HG03342 (cell line): ENCODE results near the gene STRBP.
A peak's percentile ranks its signal among the peaks of the same experiment; 100 is the strongest.
"Not testable (repeated sequence)": the region's sequence is repeated elsewhere in the genome, so short reads cannot be mapped to it uniquely, and the experiment has no call there.

ENCODE experiments used
- ATAC-seq: cut with Tn5 transposase; IDR thresholded peaks from one replicate; pipeline ENCODE4 v1.9.1; 2021; ENCODE audit warnings: mild to moderate bottlenecking, moderate library complexity; ENCODE audit not compliant: unreplicated experiment

Gene STRBP

GRCh38 chr9:123251324-123251723 lies 17.1 kb downstream of the STRBP start:
- no peak for ATAC-seq

GRCh38 chr9:123250504-123250903 lies 17.9 kb downstream of the STRBP start:
- no peak for ATAC-seq

GRCh38 chr9:123249162-123249561 lies 19.2 kb downstream of the STRBP start:
- ATAC-seq = not testable (repeated sequence)

DNA sequence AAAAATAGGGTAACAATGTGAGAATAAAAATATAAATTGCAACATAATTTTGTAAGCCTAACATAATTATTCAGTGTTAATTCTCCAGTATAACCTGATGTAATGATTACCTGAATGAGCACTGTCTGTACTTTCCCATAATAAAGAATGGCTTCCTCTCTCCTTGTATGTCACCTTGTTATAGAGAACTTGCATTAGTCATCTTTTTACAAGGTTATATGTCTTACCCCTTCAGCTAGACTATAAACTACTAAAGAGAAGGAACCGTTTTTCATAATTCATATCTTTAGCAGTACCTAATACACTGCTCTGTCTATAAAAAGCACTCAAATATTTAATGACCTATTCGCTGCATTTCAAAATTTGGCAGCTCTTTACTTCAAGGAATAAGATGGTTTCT lies 19.8 kb downstream of the STRBP start:
- no peak for ATAC-seq

GRCh38 chr9:123246534-123246933 lies 21.9 kb downstream of the STRBP start:
- no peak for ATAC-seq

- ATAC-seq = no peak
Measured at GRCh38 chr9:123239726-123240125, 28.7 kb downstream of the STRBP start.

DNA sequence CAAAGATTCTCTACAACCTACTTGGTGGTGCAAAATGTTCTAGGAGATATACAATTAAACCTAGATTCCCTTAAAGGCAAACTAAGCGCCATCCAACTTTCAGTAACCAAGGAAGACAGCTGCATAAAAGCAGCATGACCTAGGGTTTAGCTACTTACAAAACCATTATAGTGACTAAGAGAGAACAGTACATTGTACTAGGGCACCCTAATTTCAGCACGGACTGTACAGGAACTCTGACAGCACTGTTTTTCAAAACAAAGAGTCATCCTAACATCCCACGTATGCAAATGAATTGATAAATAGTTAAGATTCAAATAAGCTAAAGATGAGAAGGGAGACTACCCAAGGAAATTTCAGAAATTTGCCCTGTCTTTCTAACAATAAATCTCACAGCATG lies 30.0 kb downstream of the STRBP start:
- ATAC-seq = peak; percentile 53

DNA sequence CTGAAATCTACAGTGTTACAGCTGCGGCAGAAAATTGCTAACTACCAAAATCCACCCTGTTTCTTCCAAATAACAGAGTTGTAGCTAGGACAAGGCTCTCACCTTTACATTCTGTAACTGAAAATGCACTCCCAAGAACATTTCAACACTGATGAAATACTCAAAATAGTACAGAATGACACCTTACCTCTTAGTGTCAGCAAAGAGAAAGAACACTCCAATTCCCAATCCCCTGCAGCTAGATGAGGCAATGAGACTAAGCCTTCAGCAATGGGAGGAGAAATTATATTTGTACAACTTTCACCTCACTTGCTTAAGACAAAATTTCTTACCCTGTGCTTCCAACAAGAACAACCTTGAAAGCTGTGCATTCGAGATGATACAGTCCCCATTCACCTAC lies 31.2 kb downstream of the STRBP start:
- no peak for ATAC-seq

- no peak for ATAC-seq
Measured at GRCh38 chr9:123235448-123235847, 32.9 kb downstream of the STRBP start.

DNA sequence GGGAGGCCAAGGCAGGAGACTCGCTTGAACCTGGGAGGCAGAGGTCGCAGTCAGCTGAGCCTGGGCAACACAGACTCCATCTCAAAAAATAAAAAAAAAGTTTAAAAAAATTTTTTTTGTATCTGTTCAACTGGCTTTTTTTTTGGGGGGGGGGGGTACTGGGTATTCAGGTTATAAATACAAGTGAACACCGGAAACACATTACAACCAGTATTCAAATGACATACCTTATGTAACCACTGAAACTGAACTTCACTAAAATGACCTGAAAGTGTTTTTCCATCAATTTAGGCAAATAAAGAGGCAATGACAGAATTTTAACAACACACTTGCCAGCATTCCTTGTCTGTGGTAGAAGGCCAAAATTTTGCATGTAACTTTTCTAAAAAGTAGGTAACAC lies 33.5 kb downstream of the STRBP start:
- no peak for ATAC-seq

- ATAC-seq = no peak
Measured at GRCh38 chr9:123232332-123232731, 36.1 kb downstream of the STRBP start.

GRCh38 chr9:123231421-123231820 lies 37.0 kb downstream of the STRBP start:
- ATAC-seq = no peak

GRCh38 chr9:123228967-123229366 lies 39.4 kb downstream of the STRBP start:
- no peak for ATAC-seq

GRCh38 chr9:123225995-123226394 lies 42.4 kb downstream of the STRBP start:
- ATAC-seq = no peak

DNA sequence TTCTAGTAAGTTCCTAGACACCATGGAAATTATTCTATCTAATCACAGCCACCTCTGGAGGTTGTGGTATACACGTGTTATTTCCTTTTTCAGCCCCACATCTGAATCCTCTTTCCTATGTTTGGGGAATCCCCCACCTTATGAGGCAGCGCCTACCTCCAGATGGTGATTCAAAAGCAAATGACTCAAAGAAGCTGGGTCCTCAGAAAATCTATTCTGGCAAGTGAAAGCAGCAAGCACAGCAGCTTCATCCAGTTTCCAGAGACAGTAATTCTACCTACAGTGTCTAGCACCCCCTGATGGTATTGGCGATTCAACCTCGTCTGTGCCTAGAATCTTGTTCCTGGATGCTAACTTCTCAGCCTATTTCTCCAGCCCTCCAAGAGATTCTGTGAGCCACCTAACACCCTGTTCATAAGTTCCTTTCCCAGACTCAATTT lies 43.0 kb downstream of the STRBP start:
- ATAC-seq = peak; percentile 95

DNA sequence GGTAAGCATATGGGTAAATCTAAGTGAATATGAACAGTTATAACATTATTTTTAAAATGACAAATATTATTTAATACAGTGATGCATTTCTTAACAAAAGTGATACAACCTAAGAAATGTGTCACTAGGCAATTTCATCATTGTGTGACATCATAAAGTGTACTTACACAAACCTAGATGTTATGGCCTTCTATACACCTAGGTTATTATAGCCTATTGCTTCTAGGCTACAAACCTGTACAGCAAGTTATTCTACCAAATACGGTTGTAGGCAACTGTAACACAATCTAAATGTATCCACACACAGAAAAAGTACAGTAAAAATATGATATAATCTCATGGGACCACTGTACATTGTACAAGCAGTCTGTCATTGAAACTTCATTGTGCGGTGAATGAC lies 48.3 kb downstream of the STRBP start:
- ATAC-seq = no peak

DNA sequence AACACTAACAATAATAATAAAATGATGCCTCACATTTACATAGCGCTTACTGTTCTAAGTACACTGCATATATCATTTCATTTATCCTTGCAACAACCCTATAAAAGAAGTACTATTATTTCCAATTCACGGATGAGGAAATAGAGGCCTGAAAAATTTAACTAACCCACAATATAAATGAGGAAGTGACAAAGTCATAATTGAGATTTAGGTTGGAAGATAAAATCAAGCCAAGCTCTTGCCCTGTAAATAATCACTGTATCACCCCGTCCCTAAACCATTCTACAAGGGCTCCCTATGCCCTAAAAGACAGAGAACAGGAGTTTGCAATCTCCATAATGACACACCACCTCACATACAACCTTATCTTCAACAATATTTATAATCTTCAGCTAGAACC lies 49.6 kb downstream of the STRBP start:
- ATAC-seq = no peak

- no peak for ATAC-seq
Measured at GRCh38 chr9:123217128-123217654, 51.2 kb downstream of the STRBP start.

DNA sequence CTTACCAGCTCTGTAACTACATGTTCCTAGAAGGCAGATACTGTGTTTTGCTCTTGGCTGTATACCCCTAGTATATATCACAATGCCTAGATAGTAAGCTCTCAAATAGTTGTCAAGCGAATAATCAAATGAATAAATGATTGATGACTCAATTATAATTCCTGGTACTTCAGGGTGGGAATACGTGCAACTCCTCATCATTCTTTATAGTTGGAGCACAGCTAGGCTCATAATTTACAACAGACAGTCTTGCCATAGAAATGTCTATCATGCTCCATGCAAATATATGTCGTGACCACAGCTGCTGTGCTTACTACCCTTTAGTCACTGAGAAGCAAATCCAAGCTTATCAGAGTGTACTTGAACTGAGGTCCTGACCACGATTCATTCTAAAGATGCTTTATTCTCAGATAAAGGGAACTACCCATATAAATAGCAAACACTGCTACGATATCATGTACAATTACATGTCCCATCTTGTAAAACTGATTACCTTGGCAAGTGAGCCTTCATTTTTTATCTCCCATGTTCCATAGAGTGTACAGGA lies 52.1 kb downstream of the STRBP start:
- no peak for ATAC-seq

- no peak for ATAC-seq
Measured at GRCh38 chr9:123211081-123211480, 57.3 kb downstream of the STRBP start.

DNA sequence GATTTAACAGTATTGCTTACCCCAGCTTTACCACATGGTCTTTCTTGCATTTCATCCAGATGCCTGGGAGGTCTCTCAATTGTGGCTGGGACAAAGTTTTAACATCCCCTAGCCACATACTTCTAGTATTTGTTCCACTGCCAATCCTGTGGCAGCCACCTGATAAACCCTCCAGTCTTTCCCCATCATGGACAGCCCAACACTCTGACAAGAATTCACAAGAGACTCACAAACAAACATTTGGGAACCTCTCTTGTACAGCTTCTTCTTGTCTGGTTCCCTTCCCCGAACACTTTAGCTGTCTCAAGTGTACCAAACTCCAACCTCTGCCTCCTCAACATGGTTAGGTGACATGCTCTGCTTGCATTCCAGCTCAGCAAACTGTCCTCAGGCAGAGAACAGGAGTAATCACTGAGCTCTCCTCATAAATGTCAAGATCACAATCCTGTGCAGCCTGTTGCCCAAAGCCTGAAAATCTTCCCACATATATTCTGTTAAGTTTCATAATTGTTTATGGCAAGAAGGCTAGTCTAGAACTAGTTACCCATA lies 59.7 kb downstream of the STRBP start:
- no peak for ATAC-seq

GRCh38 chr9:123206065-123206464 lies 62.3 kb downstream of the STRBP start:
- no peak for ATAC-seq

- no peak for ATAC-seq
Measured at GRCh38 chr9:123201083-123201482, 67.3 kb downstream of the STRBP start.
